K562 (cell line): ENCODE measurements around the gene UBXN2A. TPM values are rescaled to one million over a fixed set of nuclear protein-coding genes. Genes with fewer than 3 reads are reported as not detected.
A peak's percentile ranks its signal among the peaks of the same experiment; 100 is the strongest.

Experiments used
- ARID1B ChIP-seq: fragments of 450-650 bp; IDR thresholded peaks from 2 replicates; pipeline ENCODE4 v1.6.1; 2016; ENCODE audit warnings: antibody characterized with exemption, mild to moderate bottlenecking, inconsistent platforms
- DEAF1 ChIP-seq: fragments of 450-650 bp; formaldehyde crosslinking; IDR thresholded peaks from 2 replicates; pipeline ENCODE4 v1.4.0; 2020; ENCODE audit warnings: mild to moderate bottlenecking, moderate library complexity
- EGR1 ChIP-seq: fragments of 450-650 bp; conservative IDR thresholded peaks from 2 replicates; pipeline ENCODE4 v1.6.1; 2017; ENCODE audit warnings: mild to moderate bottlenecking
- ELK3 ChIP-seq: fragments of 450-650 bp; formaldehyde crosslinking; IDR thresholded peaks from 2 replicates; pipeline ENCODE4 v1.4.0; 2020; ENCODE audit warnings: mild to moderate bottlenecking
- HSF4 ChIP-seq: fragments of 250-450 bp; sonication (Bioruptor Pico); IDR thresholded peaks from 2 replicates; pipeline ENCODE4 v2.1.2; 2022; ENCODE audit warnings: mild to moderate bottlenecking, moderate library complexity, borderline replicate concordance
- KLF1 ChIP-seq: fragments of 450-650 bp; IDR thresholded peaks from 2 replicates; pipeline ENCODE4 v1.6.1; 2016; ENCODE audit warnings: missing genetic modification characterization, missing compliant biosample characterization
- MXD1 ChIP-seq: fragments of 250-450 bp; sonication (Bioruptor Pico); IDR thresholded peaks from 2 replicates; pipeline ENCODE4 v1.8.0; 2021; ENCODE audit warnings: borderline replicate concordance, mild to moderate bottlenecking, moderate library complexity; ENCODE audit not compliant: poor library complexity, severe bottlenecking
- MYBL2 ChIP-seq, 2 experiments: fragments of 450-650 bp in 1 of 2; sonication (generic) in 1 of 2; formaldehyde crosslinking in 1 of 2; IDR thresholded peaks; 2 replicates each; pipeline versions ENCODE4 v1.6.1 to v1.8.1; 2017 to 2022; ENCODE audit warnings: borderline replicate concordance in 1 of 2, inconsistent platforms in 1 of 2, low read depth in 1 of 2, mild to moderate bottlenecking in 1 of 2, missing genetic modification reagents in 1 of 2, moderate library complexity in 1 of 2
- NR3C1 ChIP-seq: sonication (generic); formaldehyde crosslinking; IDR thresholded peaks from 2 replicates; pipeline ENCODE4 v1.8.1; 2022; ENCODE audit warnings: missing genetic modification reagents
- PHB2 ChIP-seq: fragments of 450-650 bp; IDR thresholded peaks from 2 replicates; pipeline ENCODE4 v1.6.1; 2017; ENCODE audit warnings: low read depth
- PYGO2 ChIP-seq: fragments of 450-650 bp; IDR thresholded peaks from 2 replicates; pipeline ENCODE4 v1.6.1; 2016; ENCODE audit warnings: mild to moderate bottlenecking, missing genetic modification characterization, moderate library complexity, missing compliant biosample characterization
- SMARCB1 ChIP-seq: IDR thresholded peaks from 2 replicates; pipeline ENCODE4 v1.6.1; 2011; ENCODE audit warnings: improper control_type of control experiment, low read depth; ENCODE audit not compliant: insufficient read length
- SNIP1 ChIP-seq: fragments of 450-650 bp; IDR thresholded peaks from 2 replicates; pipeline ENCODE4 v1.7.1; 2017; ENCODE audit warnings: low read depth, mild to moderate bottlenecking
- TAF15 ChIP-seq: fragments of 200-400 bp; formaldehyde crosslinking; IDR thresholded peaks from 2 replicates; pipeline ENCODE4 v1.6.1; 2017; ENCODE audit warnings: mild to moderate bottlenecking, low read depth, low read length, moderate library complexity
- TCF7L2 ChIP-seq: fragments of 150-350 bp; IDR thresholded peaks from 2 replicates; pipeline ENCODE4 v1.6.1; 2016; ENCODE audit warnings: low read depth, mild to moderate bottlenecking, low read length, moderate library complexity
- ZBED1 ChIP-seq: IDR thresholded peaks from 2 replicates; pipeline ENCODE4 v1.6.1; 2014
- ZBTB17 ChIP-seq: fragments of 450-650 bp; formaldehyde crosslinking; IDR thresholded peaks from 2 replicates; pipeline ENCODE4 v1.4.0; 2020; ENCODE audit warnings: mild to moderate bottlenecking
- ZFP91 ChIP-seq: sonication (generic); formaldehyde crosslinking; IDR thresholded peaks from 2 replicates; pipeline ENCODE4 v1.8.0; 2022; ENCODE audit warnings: mild to moderate bottlenecking, missing genetic modification reagents
- ZNF232 ChIP-seq: sonication (generic); formaldehyde crosslinking; IDR thresholded peaks from 2 replicates; pipeline ENCODE4 v1.8.0; 2022; ENCODE audit warnings: mild to moderate bottlenecking, missing genetic modification reagents
- ZNF311 ChIP-seq: fragments of 250-450 bp; sonication (Bioruptor Pico); IDR thresholded peaks from 2 replicates; pipeline ENCODE4 v1.4.0; 2020; ENCODE audit warnings: mild to moderate bottlenecking, moderate library complexity
- ZNF324 ChIP-seq: fragments of 250-450 bp; sonication (Bioruptor Pico); IDR thresholded peaks from 2 replicates; pipeline ENCODE4 v1.4.0; 2020; ENCODE audit warnings: mild to moderate bottlenecking
- ZNF449 ChIP-seq: fragments of 250-450 bp; sonication (Bioruptor Pico); IDR thresholded peaks from 2 replicates; pipeline ENCODE4 v1.8.0; 2022; ENCODE audit warnings: moderate library complexity, mild to moderate bottlenecking, inconsistent platforms
- ZNF695 ChIP-seq: fragments of 450-650 bp; formaldehyde crosslinking; IDR thresholded peaks from 2 replicates; pipeline ENCODE4 v1.4.0; 2020; ENCODE audit warnings: mild to moderate bottlenecking, moderate library complexity
- polyA plus RNA-seq, 8 experiments: library from polyadenylated mRNA; depleted of rRNA in 4 of 8; stranded (reverse) in 5 of 8; unstranded in 3 of 8; fragments of >200 nt; fragmentation: Nextera tagmentation in 2 of 8; fragmentation: Illumina TruSeq in 1 of 8; extraction: Ambion mirVana in 2 of 8; extraction: Trizol in 1 of 8; gene quantifications; 2 replicates each; pipeline versions ENCODE4 v1.2.1 to v1.2.3, GENCODE V29; 2011 to 2014; ENCODE audit warnings: inconsistent platforms in 1 of 8, missing spikeins in 1 of 8
- total RNA-seq, 7 experiments: library from RNA; depleted of rRNA in 6 of 7; stranded (reverse); fragments of >200 nt in 6 of 7; fragmentation: Illumina TruSeq in 2 of 7; extraction: Trizol in 2 of 7; gene quantifications; 2 replicates each; pipeline versions ENCODE4 v1.2.1 to v1.2.3, GENCODE V29; 2011 to 2021; ENCODE audit warnings: low replicate concordance in 1 of 7

The UBXN2A gene
- total and polyA plus RNA-seq, 9 of the 15 experiments (the other 6 are each of a cell fraction or from before 2014, with no cell fraction given) = 3.4 to 25.6 (median 16.0) TPM

GRCh38 chr2:24009680-24010476 is 69.6 kb downstream of the UBXN2A start, which contains the start of gene MFSD2B (continued):
- TF ChIP-seq KLF1 (tag) = 0 out of 2 replicates have a peak, but pooled peaks have one; percentile 48
- peak; percentile 41 for TF ChIP-seq EGR1
- no peak for TF ChIP-seq ELK3
- no peak for TF ChIP-seq ZNF324
- no peak for TF ChIP-seq MXD1 (CRISPR knock-in tag)
- no peak for TF ChIP-seq PHB2
- TF ChIP-seq TCF7L2 = no peak
- TF ChIP-seq DEAF1 (CRISPR knock-in tag) = no peak
- no peak for TF ChIP-seq ZNF695 (CRISPR knock-in tag)
- no peak for TF ChIP-seq MYBL2 (IDR thresholded peaks at IDR 0.05; ENCODE audit: low read depth)
- TF ChIP-seq MYBL2 (CRISPR knock-in tag; IDR thresholded peaks at IDR 0.05; ENCODE audit: borderline replicate concordance) = no peak
- no peak for TF ChIP-seq SNIP1
- TF ChIP-seq HSF4 (CRISPR knock-in tag) = no peak
- 0 out of 2 replicates have a peak, but pooled peaks have one; percentile 9 for TF ChIP-seq ZNF311 (CRISPR knock-in tag)
- no peak for TF ChIP-seq ZBED1
- TF ChIP-seq ZNF449 = no peak
- TF ChIP-seq ARID1B = no peak
- TF ChIP-seq NR3C1 (CRISPR knock-in tag) = no peak
- peak; percentile 69 for TF ChIP-seq ZBTB17 (CRISPR knock-in tag)
- no peak for TF ChIP-seq TAF15
- TF ChIP-seq SMARCB1 = no peak
- TF ChIP-seq PYGO2 = no peak
- no peak for TF ChIP-seq ZFP91 (CRISPR knock-in tag)
- TF ChIP-seq ZNF232 (CRISPR knock-in tag) = no peak; the same call in 1 of the 2 replicates
